SU-DHL-6 (cell line): Measurements from ENCODE around the gene TOM1L2.

Experiments used
- CTCF ChIP-seq: fragments of 200-600 bp; sonication (generic); IDR thresholded peaks from one replicate; pipeline ENCODE4 v1.5.1; 2017; ENCODE audit warnings: antibody characterized with exemption, mild to moderate bottlenecking, low read length, moderate library complexity; ENCODE audit not compliant: insufficient read depth, poor library complexity, severe bottlenecking
- EZH2phosphoT487 ChIP-seq: fragments of 200-600 bp; sonication (generic), shearing (Covaris generic); conservative IDR thresholded peaks from 2 replicates; pipeline ENCODE4 v1.6.1; 2018; ENCODE audit warnings: mild to moderate bottlenecking, antibody characterized with exemption, low read length, moderate library complexity, mixed read lengths

GRCh38 chr17:17906418-17907215 lies 65.6 kb downstream of the TOM1L2 start:
- TF ChIP-seq CTCF (no peak), EZH2phosphoT487 (no peak)
